Hematopoietic multipotent progenitor cell treated with erythropoietin and hydrocortisone succinate and interleukin-3 and kit ligand, for 4 days (in vitro differentiated cells): ENCODE results near the gene SERF1A.
"Not testable (repeated sequence)": the region's sequence is repeated elsewhere in the genome, so short reads cannot be mapped to it uniquely, and the experiment has no call there.

Experiments used
- DNase-seq: peaks from one replicate; pipeline ENCODE4 v3.0.0-alpha.2; 2015

Gene SERF1A

DNA sequence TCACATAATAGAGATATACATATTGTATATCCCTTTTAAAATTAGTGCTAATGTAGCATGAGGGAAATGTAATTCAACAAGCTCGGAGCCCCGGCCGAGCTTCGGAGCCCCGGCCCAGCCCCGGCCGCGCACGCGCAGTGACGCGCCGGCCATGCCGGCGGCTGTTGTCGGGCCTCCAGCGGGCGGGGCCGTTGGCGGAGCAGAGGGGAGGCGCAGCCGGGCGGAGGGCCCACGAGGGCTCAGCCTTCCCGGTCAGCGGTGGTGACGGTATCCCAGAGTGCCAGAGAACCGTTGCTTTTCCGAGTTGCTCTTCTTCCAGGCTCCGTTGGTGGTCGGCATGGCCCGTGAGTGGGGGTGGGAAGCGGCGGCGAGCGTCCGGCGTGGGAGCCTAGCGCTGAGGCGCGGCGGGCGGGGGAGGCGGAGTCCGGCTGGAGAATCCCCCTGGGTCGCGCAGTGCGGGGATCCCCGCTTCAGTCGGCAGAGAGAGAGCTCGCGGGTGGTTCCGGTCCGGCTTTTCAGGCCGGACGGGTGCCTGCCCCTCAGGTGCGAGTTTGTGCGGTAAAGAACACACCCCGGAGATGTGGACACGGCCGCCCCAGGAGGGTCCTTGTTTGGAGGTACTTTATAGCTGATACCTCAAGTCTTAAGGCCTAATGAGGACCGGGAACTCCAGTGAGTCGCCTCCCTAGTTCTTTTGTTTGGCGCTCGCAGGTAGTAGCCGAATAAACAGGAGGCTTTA, at the start of gene SERF1A:
TSS of gene SERF1A (plus strand) at position 137 of the 739 bp plus-strand sequence. CDS start at position 338, 201 bp downstream.
- DNase-seq: not testable (repeated sequence)

DNA sequence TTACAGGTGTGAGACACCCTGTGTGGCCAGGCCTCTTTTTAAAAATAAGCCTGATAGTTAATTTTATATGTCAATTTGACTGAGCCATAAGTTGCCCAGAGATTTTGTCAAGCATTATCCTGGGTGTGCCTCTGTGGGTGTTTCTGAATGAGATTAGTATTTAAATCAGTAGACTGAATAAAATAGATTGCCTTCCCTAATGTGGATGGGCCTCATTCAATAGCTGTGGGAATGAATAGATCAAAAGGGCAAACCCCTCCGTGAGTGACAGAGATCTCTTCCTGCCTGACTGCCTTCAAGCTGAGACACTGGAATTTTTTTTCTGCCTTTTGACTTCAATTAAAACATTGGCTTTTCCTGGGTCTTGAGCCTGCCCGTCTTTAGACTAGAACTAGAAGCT, 33.7 kb upstream of the SERF1A start:
- not testable (repeated sequence) for DNase-seq

DNA sequence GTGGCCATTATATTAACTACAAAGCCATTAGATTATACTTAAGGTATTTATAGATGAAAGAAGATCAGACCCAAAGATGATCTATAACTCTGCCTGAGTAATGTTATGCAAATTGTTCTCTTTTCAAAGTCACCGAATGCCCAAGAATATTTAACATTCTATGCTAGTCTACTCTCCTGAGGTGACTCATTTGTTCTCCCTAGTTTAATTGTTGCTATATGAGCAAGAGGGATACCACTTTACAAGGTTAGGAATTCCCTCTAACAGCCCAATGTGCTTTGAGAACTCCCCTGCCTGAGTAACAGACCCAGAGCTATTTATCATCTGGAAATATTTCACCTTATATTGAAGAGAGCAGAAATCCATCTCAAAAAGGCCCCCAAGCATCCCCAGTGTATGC, 29.8 kb upstream of the SERF1A start:
- DNase-seq: not testable (repeated sequence)

DNA sequence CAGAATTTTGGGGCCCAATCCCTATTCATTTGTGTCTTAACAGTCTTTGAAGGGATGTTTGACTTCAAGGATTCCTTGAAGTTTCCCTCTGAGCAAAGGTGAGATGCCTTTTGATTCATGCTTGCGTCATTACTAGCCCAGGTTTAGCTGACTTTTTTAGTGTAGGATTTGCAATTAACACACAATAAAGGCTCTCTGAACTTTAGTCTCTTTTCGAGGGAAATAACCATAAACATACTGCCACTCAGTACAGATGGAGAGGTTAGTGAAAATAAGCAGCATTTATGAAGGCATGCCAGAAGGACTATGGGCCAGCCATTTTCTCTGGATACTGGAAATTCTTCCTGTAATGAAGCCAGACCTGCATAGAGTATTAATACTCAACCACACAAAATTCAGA, 4.4 kb upstream of the SERF1A start:
- DNase-seq: not testable (repeated sequence)

DNA sequence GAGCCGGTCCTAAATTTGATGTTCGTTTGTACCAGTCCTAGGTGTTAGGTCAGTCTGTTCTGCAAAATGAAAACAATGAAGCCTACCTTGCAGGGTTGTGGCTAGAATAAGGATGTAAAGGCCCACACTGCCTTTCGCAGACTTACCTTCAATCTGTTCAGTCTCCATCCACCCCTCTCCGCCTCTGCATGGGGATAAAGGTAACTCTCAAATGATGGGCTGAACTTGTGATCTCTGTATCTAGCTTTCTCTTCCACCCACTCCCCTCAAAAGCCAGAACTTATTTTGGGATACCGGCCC, 753 bp downstream of the SERF1A start:
- not testable (repeated sequence) for DNase-seq

DNA sequence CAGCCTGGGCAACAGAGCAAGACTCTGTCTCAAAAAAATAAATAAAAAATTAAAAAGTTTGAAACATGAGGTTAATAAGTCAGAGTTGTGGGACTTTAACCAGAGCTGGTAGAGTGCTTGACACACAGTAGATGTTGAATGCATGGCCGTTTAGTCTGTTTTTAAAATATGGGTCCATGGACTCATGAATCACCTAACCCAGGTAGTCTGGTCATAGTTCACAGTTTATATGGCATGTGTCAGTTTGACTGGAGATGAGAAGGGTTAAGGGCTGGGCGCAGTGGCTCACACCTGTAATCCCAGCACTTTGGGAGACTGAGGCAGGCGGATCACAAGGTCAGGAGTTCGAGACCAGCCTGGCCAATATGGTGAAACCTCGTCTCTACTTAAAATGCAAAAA, 6.2 kb downstream of the SERF1A start:
- not testable (repeated sequence) for DNase-seq

DNA sequence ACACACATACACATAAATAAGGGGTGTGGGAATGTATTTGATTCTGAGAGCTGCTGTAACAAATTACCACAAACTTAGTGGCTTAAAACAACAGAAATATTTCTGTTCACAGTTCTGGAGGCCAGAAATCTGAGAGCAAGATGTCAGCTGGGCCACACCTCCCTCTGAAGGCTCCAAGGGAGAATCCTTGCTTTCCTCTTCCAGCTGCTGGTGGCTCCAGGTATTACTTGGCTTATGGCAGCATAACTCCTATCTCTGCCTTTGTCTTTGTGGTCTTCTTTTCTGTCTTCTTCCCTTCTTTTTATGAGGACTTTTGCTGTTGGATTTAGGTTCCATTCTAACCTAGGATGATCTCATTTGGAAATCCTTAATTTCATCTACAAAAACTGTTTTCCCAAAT, 16.4 kb downstream of the SERF1A start:
- DNase-seq: not testable (repeated sequence)

DNA sequence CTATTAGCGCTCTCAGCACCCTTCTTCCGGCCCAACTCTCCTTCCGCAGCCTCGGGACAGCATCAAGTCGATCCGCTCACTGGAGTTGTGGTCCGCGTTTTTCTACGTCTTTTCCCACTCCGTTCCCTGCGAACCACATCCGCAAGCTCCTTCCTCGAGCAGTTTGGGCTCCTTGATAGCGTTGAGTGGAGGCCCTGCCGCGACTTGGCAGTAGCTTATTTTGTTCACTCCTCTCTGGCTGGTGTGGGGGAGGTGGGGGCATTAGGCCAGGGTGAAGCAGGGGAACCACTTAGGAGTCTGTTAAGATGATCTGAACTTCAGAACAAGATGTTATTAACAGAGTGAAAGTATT, 24.7 kb downstream of the SERF1A start:
- DNase-seq: not testable (repeated sequence)

DNA sequence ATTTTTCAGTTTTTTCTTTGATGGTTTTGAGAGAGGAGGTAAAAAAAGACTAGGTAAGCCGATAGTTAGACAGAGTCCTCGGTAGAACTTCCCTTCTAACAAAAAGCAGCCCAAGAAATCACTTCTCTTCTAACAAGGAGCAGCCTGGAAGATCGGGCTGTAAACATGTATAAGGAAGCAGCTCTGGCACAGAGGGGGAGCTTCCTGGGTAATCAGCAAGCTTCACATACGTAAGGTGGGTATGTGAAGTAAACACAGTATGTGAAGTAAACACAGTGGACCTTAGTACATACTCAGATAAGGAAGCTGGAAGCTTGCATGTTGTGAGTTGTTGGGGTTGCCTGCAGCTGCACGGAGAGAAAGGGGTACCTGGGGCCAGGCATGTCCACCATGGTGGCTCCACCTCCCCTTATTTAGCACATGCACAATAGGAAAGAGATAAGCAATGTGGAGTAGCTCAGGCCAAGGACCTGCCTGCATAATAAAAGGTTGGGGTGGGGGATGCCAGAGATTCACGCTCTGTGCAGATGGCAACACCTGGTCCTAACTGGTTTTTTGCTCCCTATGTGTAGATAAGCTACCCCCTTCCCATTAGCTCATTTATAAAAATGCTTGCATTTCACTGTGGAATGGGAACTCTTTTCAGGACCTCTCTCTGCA, 31.4 kb downstream of the SERF1A start:
- not testable (repeated sequence) for DNase-seq

DNA sequence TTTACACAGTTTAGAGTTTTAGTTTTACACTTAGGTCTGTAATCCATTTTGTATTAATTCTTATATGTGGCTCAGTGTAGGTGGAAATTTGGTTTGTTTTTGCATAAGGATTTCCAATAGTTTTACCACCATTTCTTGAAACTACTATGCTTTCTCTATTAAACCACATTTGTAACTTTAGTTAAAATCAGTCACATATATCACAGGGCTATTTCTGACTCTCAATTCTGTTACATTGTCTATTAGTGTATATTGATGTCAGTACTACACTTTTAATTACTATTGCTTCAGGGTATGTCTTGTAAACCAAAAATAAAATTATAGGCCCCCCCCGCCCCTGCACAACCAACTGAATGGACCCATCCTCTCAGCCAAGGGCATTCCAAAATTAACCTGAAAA, 32.1 kb downstream of the SERF1A start:
- DNase-seq: not testable (repeated sequence)

DNA sequence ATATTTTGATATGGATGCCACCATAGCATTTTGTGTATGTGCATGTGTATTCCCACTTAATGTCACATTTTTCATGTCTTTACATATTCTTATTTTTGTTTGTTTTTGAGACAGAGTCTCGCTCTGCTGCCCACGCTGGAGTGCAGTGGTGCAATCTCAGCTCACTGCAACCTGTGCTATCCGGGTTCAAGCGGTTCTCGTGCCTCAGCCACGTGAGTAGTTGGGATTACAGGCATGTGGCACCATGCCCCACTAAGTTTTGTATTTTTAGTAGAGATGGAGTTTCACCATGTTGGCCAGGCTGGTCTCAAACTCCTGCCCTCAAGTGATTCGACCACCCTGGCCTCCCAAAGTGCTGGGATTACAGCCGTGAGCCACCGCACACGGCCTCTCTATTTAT, 52.6 kb downstream of the SERF1A start:
- not testable (repeated sequence) for DNase-seq
